K562 (cell line): ENCODE measurements around the gene ZNF428. TPM values are rescaled to one million over a fixed set of nuclear protein-coding genes. Genes with fewer than 3 reads are reported as not detected.
A peak's percentile ranks its signal among the peaks of the same experiment; 100 is the strongest.

Experiments used
- ARID1B ChIP-seq: fragments of 450-650 bp; IDR thresholded peaks from 2 replicates; pipeline ENCODE4 v1.6.1; 2016; ENCODE audit warnings: antibody characterized with exemption, mild to moderate bottlenecking, inconsistent platforms
- CBFA2T2 ChIP-seq: fragments of 450-650 bp; conservative IDR thresholded peaks from 2 replicates; pipeline ENCODE4 v1.6.1; 2017; ENCODE audit warnings: mild to moderate bottlenecking
- CCNT2 ChIP-seq: IDR thresholded peaks from 2 replicates; pipeline ENCODE4 v1.6.1; 2011; ENCODE audit warnings: borderline replicate concordance, low read depth, mild to moderate bottlenecking, moderate library complexity, mixed read lengths, low read length; ENCODE audit not compliant: insufficient read length; ENCODE audit errors: extremely low read depth
- CEBPB ChIP-seq: fragments of 450-650 bp; IDR thresholded peaks from 2 replicates; pipeline ENCODE4 v1.6.1; 2016; ENCODE audit warnings: missing genetic modification characterization, missing compliant biosample characterization
- DPF2 ChIP-seq: fragments of 450-650 bp; IDR thresholded peaks from 2 replicates; pipeline ENCODE4 v1.6.1; 2016
- FOXJ3 ChIP-seq: sonication (generic); formaldehyde crosslinking; IDR thresholded peaks from 2 replicates; pipeline ENCODE4 v1.4.0; 2020; ENCODE audit warnings: mild to moderate bottlenecking, missing genetic modification reagents
- GABPB1 ChIP-seq: sonication (generic); formaldehyde crosslinking; IDR thresholded peaks from 2 replicates; pipeline ENCODE4 v1.8.0; 2022; ENCODE audit warnings: mild to moderate bottlenecking, missing genetic modification reagents
- GTF2A2 ChIP-seq: IDR thresholded peaks from 2 replicates; pipeline ENCODE4 v1.6.1; 2016; ENCODE audit warnings: mild to moderate bottlenecking, missing genetic modification characterization, missing compliant biosample characterization
- KAT7 ChIP-seq: sonication (generic); formaldehyde crosslinking; IDR thresholded peaks from 2 replicates; pipeline ENCODE4 v1.8.0; 2022; ENCODE audit warnings: missing genetic modification reagents, mild to moderate bottlenecking, borderline replicate concordance
- KLF6 ChIP-seq: fragments of 250-450 bp; sonication (Bioruptor Pico); IDR thresholded peaks from 2 replicates; pipeline ENCODE4 v1.4.0; 2020; ENCODE audit warnings: mild to moderate bottlenecking, moderate library complexity, borderline replicate concordance
- MAFK ChIP-seq: IDR thresholded peaks from 2 replicates; pipeline ENCODE4 v1.6.1; 2011; ENCODE audit warnings: low read length, improper control_type of control experiment
- MEF2A ChIP-seq: IDR thresholded peaks from 2 replicates; pipeline ENCODE4 v1.6.1; 2011; ENCODE audit warnings: low read depth, mild to moderate bottlenecking, low read length, moderate library complexity; ENCODE audit not compliant: control insufficient read depth
- PHF8 ChIP-seq: fragments of 200-600 bp; sonication (generic); IDR thresholded peaks from 2 replicates; pipeline ENCODE4 v1.6.1; 2012; ENCODE audit warnings: mixed run types, mild to moderate bottlenecking, inconsistent platforms, low read length, moderate library complexity, borderline replicate concordance
- PTRF ChIP-seq: fragments of 450-650 bp; IDR thresholded peaks from 2 replicates; pipeline ENCODE4 v1.6.1; 2016; ENCODE audit warnings: mild to moderate bottlenecking, missing genetic modification characterization, missing compliant biosample characterization
- RBM34 ChIP-seq: fragments of 200-400 bp; formaldehyde crosslinking; IDR thresholded peaks from 2 replicates; pipeline ENCODE4 v1.6.1; 2018; ENCODE audit warnings: low read length, borderline replicate concordance; ENCODE audit not compliant: insufficient read depth
- REST ChIP-seq, 2 experiments: fragments of 450-650 bp; formaldehyde crosslinking in 1 of 2; IDR thresholded peaks; 2 replicates each; pipeline versions ENCODE4 v1.4.0 to v1.6.1; 2014 to 2020; ENCODE audit warnings: mild to moderate bottlenecking in 2 of 2, borderline replicate concordance in 1 of 2, low read depth in 1 of 2
- TAL1 ChIP-seq: fragments of 450-650 bp; IDR thresholded peaks from 2 replicates; pipeline ENCODE4 v1.6.1; 2016; ENCODE audit warnings: mild to moderate bottlenecking
- ZBTB7A ChIP-seq: IDR thresholded peaks from 2 replicates; pipeline ENCODE4 v1.6.1; 2011; ENCODE audit warnings: low read depth, mild to moderate bottlenecking, low read length, moderate library complexity, borderline replicate concordance; ENCODE audit not compliant: control insufficient read depth
- ZC3H4 ChIP-seq: sonication (generic); formaldehyde crosslinking; IDR thresholded peaks from 2 replicates; pipeline ENCODE4 v1.9.0; 2021; ENCODE audit warnings: missing genetic modification reagents, borderline replicate concordance
- polyA plus RNA-seq, 8 experiments: library from polyadenylated mRNA; depleted of rRNA in 4 of 8; stranded (reverse) in 5 of 8; unstranded in 3 of 8; fragments of >200 nt; fragmentation: Nextera tagmentation in 2 of 8; fragmentation: Illumina TruSeq in 1 of 8; extraction: Ambion mirVana in 2 of 8; extraction: Trizol in 1 of 8; gene quantifications; 2 replicates each; pipeline versions ENCODE4 v1.2.1 to v1.2.3, GENCODE V29; 2011 to 2014; ENCODE audit warnings: inconsistent platforms in 1 of 8, missing spikeins in 1 of 8
- total RNA-seq, 7 experiments: library from RNA; depleted of rRNA in 6 of 7; stranded (reverse); fragments of >200 nt in 6 of 7; fragmentation: Illumina TruSeq in 2 of 7; extraction: Trizol in 2 of 7; gene quantifications; 2 replicates each; pipeline versions ENCODE4 v1.2.1 to v1.2.3, GENCODE V29; 2011 to 2021; ENCODE audit warnings: low replicate concordance in 1 of 7

Gene ZNF428
- total and polyA plus RNA-seq, 9 of the 15 experiments (the other 6 are each of a cell fraction or from before 2014, with no cell fraction given), result 0.15 to 85.7 (median 15.9) TPM

- TF ChIP-seq ZC3H4 (CRISPR knock-in tag) (no peak), RBM34 (no peak), PTRF (no peak), PHF8 (peak; percentile 9; the same call in 1 of the 2 replicates), TAL1 (no peak), CBFA2T2 (no peak), FOXJ3 (CRISPR knock-in tag) (no peak), DPF2 (0 out of 2 replicates have a peak, but pooled peaks have one; percentile 9), CCNT2 (no peak), ARID1B (0 out of 2 replicates have a peak, but pooled peaks have one; percentile 11), CEBPB (tag) (no peak), MEF2A (no peak), KLF6 (CRISPR knock-in tag) (no peak), GABPB1 (no peak), MAFK (no peak), REST (IDR thresholded peaks at IDR 0.05; ENCODE audit: borderline replicate concordance) (no peak), REST (CRISPR knock-in tag; IDR thresholded peaks at IDR 0.05; ENCODE audit: low read depth) (no peak; the same call in 1 of the 2 replicates), ZBTB7A (no peak), GTF2A2 (tag) (no peak), KAT7 (CRISPR knock-in tag) (no peak)
These were observed 23.8 kb downstream of the ZNF428 start (continued) for GRCh38 chr19:43595605-43595998.
